HG03575 (cell line): ENCODE data around the gene SELENON.

Experiments used
- ATAC-seq: cut with Tn5 transposase; IDR thresholded peaks from one replicate; pipeline ENCODE4 v1.9.1; 2021; ENCODE audit not compliant: unreplicated experiment, insufficient number of reproducible peaks, low FRiP score; ENCODE audit errors: extremely low read depth

Gene SELENON

DNA sequence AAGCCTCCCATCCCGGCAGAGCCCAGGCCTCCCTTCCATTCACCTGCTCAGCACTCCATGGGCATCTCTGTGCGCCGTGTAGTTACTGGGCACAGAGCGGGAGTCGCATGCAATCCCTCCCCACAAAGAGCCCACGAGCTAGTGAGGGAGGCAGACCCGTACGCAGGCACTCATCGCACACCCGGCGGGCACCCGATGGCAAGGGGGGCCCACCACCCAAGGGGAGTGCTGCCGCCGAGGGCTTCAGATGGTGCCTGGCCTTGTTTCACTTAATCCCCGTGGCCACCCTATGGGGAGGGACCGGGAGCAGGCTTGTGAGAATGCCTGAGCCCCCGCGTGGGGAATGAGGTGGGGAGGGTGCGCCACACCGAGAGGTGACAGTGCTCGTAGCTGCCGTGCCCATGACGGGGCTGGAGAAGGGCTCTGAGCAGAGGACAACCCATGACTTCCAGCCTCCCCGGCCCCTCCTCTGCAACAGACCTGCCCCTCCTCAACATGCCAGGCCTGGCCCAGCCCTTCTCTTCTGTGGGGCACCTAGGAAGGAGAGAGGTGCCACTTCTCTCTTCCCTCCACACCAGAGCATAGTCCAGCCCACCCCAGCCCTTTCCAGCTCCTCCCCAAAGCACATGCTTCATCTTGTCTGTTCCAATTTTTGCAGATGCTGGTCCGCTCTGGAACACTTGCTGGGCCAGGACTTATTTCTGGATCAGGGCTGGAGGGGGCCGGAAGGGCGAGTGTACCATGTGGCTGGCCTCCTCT is 30.2 kb upstream of the SELENON start:
- no peak for ATAC-seq

DNA sequence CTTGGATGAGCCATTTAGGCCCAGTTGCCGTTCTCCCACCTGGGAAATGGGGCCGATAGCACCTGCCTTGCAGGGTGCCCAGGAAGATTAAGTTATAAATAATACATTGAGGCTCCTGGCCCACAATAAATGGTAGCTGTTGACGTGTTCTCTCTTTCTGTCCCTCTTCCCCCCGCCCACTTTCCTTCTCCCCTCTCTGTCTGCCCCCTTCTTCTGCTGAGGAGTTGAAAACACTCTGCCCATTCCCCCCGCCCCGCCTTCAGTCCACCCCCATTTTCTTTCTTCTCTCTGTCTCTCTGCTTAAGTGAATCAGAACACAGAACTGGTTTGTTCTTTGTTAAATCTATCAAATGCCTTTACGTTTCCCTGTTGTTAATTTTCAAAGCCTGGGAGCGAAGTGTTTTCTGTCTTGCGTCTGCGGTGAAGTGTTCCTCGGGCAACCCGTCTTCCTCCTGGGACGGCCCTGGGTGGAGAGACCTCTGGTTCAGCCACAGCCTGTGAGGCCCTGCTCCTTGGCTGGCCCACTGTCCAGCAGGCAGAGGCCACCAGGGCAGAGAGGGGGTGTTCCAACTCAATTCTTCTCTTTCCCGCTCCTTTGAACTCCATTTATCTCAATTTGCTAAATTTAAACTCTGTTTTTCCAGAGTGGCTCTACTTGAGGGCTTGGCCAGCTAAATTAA is 29.3 kb upstream of the SELENON start:
- no peak for ATAC-seq

DNA sequence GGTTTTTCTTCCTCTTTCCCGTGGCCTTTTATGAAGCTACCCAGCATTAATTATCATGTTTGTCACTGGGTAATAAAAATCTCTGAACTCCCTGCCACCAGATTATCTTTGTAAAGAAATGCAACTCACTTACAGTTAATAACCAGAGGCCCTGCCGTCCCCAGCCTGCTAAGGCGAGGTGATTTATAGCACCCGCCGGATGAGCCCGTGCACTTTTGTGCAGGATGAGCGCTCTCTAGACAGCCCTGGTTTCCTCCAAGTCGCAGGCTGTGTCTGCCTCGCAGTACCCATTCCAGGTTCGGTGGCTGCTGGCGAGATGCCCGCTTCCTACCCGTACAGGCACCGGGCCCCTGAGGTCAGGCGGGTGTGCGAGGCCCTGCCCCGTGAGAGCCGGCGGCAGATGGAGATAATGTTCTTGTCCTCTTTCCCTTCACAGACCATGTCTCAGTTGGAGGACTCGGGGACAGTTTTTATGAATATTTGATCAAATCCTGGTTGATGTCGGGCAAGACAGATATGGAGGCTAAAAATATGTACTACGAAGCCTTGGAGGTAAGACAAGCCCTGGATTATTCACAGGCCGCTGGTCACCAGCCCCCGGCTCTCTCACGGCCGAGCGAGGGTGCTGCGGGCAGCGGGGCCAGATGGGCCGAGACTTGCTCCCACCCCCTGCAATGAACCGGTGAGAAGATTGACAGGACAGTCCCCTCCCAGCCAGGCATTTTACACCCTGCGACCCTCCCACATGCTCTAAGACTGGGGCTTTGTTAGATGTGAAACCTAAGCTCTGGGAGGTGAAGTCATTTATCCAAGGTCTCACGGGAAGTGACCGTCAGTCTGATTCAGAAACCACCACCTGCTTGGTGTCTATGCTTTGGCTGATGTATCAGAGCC is 28.5 kb upstream of the SELENON start:
- no peak for ATAC-seq

DNA sequence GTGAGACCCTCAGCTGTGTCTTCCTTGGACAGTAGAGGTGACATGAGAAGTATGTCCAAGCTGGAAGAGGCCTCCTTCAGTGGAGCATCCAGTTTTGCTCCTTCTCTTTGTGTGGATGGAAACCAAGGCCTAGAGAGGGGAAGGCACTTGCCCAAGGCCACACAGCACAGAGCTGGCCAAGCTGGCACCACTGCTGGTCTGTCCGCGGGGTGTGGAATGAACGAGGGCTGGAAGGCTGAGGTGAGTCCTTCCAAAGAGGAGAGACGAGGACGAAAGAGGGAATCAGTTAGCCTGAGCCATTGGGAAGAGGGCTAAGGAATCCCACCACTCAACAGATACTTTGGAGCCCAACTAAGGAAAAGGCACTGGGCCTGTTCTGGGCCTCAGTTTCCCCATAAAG is 27.8 kb upstream of the SELENON start:
- no peak for ATAC-seq

DNA sequence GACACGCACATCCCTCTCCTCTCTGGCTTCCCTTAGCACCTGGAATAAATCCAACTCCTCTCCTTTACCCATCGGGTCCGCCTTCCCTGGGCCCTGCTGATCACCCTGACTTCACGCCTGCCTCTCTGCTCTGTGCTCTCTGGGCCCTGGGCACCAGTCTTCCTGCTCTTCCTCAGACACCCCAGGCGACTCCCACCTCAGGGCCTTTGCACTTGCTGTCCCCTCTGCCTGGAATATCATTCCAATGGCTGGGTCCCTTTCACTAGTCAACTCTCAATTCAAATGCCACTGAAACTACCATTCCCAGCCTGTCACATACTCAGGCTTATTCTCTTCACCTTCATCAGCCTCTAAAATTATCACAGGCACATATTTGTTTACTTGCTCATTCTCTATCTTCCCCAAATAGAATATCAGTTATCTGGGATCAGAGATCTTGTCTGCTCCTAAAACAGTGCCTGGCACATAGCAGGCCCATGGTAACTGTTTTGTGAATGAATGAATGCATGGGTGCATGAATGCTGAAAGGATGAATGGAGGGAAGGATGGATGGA is 27.2 kb upstream of the SELENON start:
- ATAC-seq: no peak

DNA sequence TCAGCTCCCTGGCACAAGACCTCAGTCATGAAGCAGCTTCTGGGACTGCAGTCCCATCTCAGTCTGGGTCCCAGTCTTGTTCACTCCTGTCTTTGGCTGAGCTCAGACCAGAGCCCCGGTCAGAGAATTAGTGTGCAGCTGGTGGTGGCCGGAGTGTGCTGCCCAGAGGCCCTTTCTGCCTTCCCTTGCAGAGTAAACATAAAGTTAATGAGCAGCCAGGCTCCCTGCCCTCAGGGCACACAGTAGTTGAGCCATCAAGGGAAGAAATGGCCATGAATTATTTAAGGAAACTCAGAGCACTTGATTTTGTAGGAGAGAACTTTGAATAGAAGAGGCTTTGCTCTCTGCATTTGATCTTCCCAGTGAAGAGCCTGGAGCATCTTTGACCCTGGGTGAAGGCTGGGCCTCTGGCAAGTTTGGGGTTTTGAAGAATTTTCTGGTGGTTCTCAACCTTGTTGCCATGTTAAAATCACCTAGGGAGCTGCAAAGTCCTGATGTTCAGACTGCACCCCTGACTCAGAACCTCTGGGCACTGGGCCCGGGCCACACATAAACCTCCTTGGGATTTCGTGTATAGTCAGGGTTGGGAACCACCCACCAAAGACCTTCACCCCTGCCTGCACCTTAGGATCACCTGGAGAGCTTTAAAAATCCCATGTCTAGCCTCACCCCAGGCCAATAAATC is 26.4 kb upstream of the SELENON start:
- no peak for ATAC-seq

DNA sequence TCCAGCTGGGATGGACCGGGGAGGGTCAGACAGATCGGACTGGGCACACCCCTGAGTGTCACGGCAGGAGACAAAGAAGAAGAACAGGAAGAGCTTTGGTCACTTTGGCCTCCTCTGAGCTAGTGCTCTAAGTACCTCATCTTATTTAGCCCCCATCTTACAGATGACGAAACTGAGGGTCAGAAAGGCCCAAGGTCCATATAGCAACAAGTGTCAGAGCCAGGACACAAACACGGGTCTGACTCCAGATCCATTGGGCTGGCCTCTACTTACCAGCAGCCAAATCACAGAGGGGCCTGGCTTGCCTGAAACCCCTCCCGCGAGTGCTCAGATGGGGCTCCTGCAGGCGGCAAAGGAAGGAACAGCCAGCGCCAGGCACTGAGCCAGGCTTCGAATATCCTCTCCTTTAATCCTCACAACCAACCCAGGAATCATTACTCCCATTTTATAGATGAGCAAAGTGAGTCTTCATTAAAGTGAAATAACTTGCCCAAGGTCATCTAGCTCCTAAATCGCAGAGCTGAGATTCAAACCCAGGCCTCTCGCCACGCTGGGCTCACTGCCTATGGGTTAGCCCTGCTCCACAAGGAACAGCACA is 25.7 kb upstream of the SELENON start:
- ATAC-seq: no peak

DNA sequence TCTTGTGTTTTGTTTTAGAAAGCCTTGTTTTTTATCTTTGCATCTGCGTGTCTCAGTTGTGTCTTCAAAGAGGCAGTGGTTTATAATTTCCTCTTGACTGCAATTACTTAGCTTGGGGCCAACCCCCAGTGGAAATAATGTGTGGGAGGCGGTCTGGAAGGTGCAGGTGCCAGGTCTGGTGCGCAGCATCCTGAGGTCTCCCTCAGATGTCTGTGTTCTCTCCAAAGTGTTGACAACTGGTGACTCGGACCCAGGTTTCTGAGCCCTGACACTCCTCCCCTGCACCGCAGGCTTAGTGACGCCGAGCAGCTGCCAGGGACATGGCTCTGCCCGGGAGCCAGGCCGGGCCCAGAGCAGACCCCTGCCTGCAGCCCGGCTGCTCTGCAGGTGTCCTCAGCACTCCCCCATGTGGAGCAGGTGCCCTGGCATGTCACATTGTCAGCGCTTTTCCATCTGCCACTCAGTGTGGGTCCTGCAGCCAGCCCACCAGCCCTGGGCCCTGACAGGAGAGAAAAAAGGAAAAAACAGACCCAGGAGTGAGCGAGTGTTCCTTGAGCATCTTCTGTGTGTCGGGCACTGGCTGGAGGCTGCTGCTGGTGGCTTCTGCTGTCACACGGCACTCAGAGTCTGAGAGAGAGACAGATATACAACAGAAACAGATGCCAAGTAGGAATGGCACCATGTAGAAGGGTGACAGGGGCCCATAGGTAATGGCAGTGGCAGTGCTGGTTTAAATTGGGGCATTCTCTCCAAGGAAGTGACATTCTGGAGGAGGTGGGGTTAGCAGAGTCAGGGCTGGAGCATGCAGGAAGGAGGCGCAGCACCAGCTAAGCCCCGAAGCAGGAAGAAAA is 24.8 kb upstream of the SELENON start:
- ATAC-seq: no peak

DNA sequence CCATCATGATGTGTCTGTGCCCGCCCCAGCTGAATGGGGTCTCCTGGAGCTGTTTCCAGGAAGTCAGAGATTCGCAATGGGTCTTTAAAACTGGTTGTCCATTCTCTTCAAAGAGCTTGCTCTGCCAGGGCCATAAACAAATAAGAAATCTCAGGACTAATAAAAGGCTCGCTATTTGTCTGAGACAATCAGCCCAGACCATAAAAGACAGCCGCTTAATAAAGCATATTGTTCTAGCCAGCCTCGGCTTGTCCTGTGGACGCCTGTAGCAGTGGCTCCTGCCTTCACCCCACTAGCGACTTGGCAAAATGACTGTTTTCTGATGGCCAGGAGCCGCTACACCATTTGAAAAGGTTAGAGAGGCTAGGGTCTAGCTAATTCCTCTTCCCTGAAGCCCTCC is 20.6 kb upstream of the SELENON start:
- no peak for ATAC-seq

DNA sequence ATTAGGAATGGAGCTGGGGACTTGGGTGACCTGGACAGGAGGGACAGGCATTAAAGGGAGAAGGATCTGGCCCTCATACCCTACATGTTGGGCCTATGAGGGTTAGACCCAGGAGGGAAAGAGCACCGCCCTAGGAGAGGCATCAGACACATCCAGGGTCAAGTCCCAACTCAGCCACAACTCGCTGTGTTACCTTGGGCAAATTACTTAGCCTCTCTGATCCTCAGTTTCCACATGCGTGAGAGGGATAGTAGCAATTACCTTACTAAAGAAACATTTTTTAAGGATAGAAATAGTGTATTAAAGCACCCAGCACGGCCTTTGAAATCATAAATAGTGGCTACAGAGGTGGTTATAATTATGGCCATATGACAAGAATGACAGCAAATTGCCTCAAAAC is 20.1 kb upstream of the SELENON start:
- ATAC-seq: no peak

DNA sequence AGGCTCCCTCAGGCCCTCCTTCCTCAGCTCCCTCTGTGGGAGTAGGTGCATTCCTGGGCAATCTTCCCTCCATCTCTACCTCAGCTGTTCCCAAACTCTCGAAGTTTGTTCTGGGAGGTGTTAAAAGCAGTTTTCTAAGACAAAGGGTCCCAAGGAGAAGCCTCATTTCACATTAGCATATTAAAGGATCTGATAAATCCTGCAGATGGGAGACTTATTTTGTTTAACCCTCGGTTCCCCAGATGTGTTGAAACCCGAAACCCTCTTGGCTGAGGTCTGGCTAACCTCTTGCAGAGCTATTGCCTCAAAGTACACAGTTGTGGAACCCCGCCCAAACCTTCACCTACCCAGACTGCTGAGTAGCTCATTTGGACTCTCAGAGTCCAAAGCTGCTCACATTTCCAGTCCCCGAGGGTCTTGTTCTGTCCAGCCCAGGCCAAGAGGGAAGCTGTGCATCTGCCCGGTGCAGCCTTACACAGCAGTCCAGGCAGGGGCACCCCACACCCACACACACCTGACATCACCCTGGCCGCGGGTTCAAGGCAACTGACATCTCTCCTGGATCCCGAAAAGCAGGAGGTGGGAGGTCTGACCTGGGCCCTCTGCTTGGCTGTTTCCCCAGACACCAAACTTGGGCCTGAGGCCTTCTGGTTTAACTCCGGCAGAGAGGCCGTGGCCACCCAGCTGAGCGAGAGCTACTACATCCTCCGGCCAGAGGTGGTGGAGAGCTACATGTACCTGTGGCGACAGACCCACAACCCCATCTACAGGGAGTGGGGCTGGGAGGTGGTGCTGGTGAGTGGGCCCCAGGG is 19.5 kb upstream of the SELENON start:
- no peak for ATAC-seq

DNA sequence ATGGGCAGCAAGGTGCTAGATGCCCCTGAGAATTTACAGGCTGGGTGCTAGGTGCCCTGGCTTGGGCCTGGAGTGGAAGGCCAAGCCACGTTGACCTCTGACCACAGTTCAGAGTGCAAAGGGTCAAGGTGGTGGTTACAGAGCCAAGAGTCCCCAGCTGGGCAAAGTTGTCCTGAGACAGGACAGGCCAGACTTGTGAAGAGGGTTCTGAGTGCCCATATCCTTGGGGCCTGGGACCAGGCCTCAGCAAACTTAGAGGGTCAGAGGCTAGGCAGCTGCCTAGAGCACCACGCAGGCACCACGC is 18.9 kb upstream of the SELENON start:
- ATAC-seq: no peak

DNA sequence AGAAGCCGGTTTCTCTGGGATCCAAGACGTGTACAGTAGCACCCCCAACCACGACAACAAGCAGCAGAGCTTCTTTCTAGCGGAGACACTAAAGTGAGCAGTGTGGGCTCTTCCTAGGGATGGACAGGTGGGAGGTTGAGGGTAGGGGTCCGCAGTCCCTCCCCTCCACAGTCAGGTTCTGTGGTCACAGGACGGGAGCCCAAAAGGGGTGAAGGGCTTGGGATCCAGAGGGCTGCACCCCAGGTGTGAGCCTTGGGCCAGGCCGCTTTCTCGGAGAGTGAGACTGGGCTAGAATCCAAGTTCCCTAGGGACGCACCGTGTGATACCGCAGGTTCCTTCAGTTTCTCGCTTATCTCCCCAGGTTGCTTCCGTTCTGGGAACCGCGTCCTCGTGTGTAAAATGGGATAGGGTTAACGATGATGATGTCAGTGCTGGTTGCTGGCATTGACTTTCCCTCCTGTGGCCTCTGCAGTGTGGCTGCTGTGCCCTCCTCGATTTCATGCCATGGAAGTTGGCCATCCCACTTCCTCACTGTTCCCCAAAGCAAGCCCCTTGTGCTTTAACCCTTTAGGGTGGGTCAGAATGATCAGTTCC is 17.3 kb upstream of the SELENON start:
- ATAC-seq: no peak

DNA sequence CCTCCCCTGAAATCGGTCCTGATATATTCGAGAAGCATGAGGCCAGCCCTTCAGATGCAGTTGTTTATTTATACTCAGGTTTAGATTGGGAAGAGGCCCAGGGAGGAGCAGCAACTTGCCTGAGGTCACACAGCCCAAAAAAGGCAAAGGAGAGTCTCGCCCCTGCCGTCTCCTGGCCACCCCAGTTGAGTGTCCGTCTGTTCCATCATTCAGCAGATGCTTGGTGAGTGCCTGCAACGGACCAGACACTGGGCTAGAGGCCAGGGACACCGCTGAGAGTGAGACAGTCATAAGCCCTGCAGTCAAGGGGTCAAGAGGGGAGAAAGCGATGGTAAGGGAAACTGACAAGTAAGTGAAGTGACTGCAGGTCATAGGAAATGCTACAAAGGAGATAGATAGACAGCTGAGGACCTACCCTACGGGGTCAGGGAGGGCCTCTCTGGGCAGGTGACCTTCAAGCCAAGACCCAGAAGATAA is 15.4 kb upstream of the SELENON start:
- ATAC-seq: no peak

DNA sequence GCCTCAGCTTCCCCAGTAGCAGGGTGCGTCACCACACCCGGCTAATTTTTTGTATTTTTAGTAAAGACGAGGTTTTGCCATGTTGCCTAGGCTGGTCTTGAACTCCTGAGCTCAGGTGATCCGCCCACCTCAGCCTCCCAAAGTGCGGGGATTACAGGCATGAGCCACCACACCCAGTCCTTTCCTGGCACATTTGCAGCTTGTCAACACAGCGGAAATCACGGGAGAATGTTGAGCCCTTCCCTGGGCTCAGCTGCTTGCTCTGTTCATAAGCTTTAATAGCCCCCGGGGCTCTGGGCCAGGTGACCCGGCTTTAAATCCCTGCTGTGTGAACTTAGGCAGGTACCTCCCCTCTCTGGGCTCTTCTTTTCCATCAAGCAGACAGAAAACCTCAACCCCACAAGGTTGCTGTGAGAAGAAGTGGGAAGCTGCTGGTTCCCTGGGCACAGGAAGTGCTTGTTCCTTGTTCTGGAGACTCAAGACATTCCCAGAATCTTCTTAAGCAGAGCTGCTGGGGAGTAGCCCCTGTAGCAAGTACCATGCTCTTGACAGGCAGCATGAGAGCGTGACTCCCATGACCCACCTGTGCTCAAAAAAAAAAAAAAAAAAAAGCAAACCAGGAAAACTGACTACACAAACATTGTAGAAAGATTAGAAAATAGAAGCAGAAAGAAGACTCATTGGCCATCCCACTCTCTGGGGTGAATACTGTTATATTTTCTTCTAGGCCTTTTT is 14.5 kb upstream of the SELENON start:
- no peak for ATAC-seq
